ENCODE measurements around the gene PSRC1. TPM values are rescaled to one million over a fixed set of nuclear protein-coding genes. Genes with fewer than 3 reads are reported as not detected.

The PSRC1 gene
- 56.9 to 68.4 TPM (median 64.1 TPM) in 3 replicates for total RNA-seq (2021)
- Bru-seq, nascent RNA, result percentile 82 among the genes with signal in this experiment
- long read RNA-seq, experiment 1, transcript PSRC1-203 (8 exons, 1,717 nt), result major isoform, 32 of 215 reads
- long read RNA-seq, experiment 1, transcript PSRC1-204 (8 exons, 1,742 nt), result minor isoform, 26 of 215 reads
- long read RNA-seq, experiment 1, partial matches to known transcripts, result 38 of 215 reads
- long read RNA-seq, experiment 1, other reads (novel, unspliced or antisense), result 108 of 215 reads
- long read RNA-seq, experiment 2, transcript PSRC1-203 (8 exons, 1,717 nt), result major isoform, 10 of 81 reads
- long read RNA-seq, experiment 2, transcript PSRC1-204 (8 exons, 1,742 nt), result minor isoform, 7 of 81 reads
- long read RNA-seq, experiment 2, partial matches to known transcripts, result 21 of 81 reads
- long read RNA-seq, experiment 2, other reads (novel, unspliced or antisense), result 35 of 81 reads
- long read RNA-seq, experiment 3, transcript PSRC1-203 (8 exons, 1,717 nt), result minor isoform, 14 of 113 reads
- long read RNA-seq, experiment 3, transcript PSRC1-204 (8 exons, 1,742 nt), result major isoform, 23 of 113 reads
- long read RNA-seq, experiment 3, partial matches to known transcripts, result 20 of 113 reads
- long read RNA-seq, experiment 3, other reads (novel, unspliced or antisense), result 50 of 113 reads

DNA sequence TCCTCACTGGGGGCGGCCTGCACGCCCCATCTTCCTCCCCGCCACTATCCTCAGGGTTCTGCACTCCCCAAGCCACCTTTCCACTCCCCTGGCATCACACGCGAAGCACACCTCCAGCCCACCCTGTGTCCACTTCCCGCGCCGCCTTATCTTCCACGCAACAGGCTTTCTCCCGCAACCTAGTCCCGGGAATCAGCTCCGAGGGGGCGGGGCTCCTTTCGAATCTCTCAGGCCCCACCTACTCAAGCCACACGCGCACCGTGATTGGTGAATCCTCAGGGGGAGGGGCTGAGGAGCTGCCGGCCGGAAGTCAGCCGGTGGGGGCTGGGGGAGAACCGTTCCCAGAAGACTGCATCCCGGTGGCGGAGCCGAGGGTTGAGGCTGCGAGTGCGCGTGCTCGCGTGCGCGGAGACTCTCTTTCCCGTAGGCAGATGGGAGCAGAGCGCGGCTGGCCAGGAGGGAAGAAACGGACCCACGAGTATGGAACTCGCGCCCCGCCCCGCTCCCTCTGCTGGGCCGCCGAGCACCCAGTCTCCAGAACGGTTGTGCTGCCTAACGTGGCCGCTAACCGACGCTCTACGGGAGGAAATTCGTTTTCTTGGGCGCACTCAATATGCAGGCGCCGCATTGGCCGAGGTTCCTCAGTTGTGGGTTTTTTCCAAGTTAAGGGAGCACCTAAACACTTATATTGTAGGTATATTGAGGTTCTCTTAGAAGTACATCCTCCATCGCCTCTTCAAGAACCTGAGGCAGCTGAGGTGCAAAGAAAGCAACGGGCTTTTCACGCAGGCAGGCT lies at the start of gene PSRC1:
Gene PSRC1 (minus strand): TSS at position 194 of the 796 bp plus-strand sequence.
- ATAC-seq (peak; percentile 92), DNase-seq (ENCODE audit: low spot score) (peak; percentile 96)
- H3K9me3 Mint-ChIP-seq, result no peaks in the 10 kb centered on the region
- no peaks in the 10 kb centered on the region; the same call in 1 of the 2 replicates for H3K27me3 Mint-ChIP-seq (ENCODE audit: low read depth)
- H3K4me3 Mint-ChIP-seq, result peak within 1 kb of the TSS; percentile 99
- peaks cover 22% of the 10 kb centered on the region for H3K36me3 Mint-ChIP-seq
- POLR2A ChIA-PET, result interaction anchor here (0.7 to 2.6 kb wide), 9 partner anchors 14 to 115 kb away, joined by 3 to 21 read pairs (median 4); partner anchors contain the start of genes MYBPHL and SORT1
- H3K27ac Mint-ChIP-seq, result peak within 1 kb of the TSS; percentile 97
- CTCF ChIA-PET, result interaction anchor here (0.6 to 2.8 kb wide), 22 partner anchors 9 to 249 kb away, joined by 3 to 28 read pairs (median 4); partner anchors contain the start of genes MYBPHL, PSMA5, SARS1 and SORT1
- H3K4me1 Mint-ChIP-seq, result peaks cover 42% of the 10 kb centered on the region
- TF ChIP-seq, protein P1, sequence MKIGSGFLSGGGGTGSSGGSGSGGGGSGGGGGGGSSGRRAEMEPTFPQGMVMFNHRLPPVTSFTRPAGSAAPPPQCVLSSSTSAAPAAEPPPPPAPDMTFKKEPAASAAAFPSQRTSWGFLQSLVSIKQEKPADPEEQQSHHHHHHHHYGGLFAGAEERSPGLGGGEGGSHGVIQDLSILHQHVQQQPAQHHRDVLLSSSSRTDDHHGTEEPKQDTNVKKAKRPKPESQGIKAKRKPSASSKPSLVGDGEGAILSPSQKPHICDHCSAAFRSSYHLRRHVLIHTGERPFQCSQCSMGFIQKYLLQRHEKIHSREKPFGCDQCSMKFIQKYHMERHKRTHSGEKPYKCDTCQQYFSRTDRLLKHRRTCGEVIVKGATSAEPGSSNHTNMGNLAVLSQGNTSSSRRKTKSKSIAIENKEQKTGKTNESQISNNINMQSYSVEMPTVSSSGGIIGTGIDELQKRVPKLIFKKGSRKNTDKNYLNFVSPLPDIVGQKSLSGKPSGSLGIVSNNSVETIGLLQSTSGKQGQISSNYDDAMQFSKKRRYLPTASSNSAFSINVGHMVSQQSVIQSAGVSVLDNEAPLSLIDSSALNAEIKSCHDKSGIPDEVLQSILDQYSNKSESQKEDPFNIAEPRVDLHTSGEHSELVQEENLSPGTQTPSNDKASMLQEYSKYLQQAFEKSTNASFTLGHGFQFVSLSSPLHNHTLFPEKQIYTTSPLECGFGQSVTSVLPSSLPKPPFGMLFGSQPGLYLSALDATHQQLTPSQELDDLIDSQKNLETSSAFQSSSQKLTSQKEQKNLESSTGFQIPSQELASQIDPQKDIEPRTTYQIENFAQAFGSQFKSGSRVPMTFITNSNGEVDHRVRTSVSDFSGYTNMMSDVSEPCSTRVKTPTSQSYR (CRISPR knock-in tag; IDR thresholded peaks at IDR 0.05), result peak; percentile 40; the same call in 1 of the 2 replicates
- no peak for TF ChIP-seq FOXJ3 (CRISPR knock-in tag; IDR thresholded peaks at IDR 0.05; ENCODE audit: borderline replicate concordance)
- no peak for TF ChIP-seq ZBTB21 (CRISPR knock-in tag; IDR thresholded peaks at IDR 0.05; ENCODE audit: borderline replicate concordance)
- TF ChIP-seq, protein P2, sequence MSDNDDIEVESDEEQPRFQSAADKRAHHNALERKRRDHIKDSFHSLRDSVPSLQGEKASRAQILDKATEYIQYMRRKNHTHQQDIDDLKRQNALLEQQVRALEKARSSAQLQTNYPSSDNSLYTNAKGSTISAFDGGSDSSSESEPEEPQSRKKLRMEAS (CRISPR knock-in tag; IDR thresholded peaks at IDR 0.05), result peak; percentile 80
- peak; percentile 89; the same call in 1 of the 2 replicates for TF ChIP-seq ZNF232 (CRISPR knock-in tag; IDR thresholded peaks at IDR 0.05)
- TF ChIP-seq, protein P3, sequence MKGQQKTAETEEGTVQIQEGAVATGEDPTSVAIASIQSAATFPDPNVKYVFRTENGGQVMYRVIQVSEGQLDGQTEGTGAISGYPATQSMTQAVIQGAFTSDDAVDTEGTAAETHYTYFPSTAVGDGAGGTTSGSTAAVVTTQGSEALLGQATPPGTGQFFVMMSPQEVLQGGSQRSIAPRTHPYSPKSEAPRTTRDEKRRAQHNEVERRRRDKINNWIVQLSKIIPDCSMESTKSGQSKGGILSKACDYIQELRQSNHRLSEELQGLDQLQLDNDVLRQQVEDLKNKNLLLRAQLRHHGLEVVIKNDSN (CRISPR knock-in tag; IDR thresholded peaks at IDR 0.05), result no peak
- TF ChIP-seq IRF2 (CRISPR knock-in tag; IDR thresholded peaks at IDR 0.05; ENCODE audit: borderline replicate concordance, low read depth), result no peak
- TF ChIP-seq, protein P4, sequence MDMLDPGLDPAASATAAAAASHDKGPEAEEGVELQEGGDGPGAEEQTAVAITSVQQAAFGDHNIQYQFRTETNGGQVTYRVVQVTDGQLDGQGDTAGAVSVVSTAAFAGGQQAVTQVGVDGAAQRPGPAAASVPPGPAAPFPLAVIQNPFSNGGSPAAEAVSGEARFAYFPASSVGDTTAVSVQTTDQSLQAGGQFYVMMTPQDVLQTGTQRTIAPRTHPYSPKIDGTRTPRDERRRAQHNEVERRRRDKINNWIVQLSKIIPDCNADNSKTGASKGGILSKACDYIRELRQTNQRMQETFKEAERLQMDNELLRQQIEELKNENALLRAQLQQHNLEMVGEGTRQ (CRISPR knock-in tag; IDR thresholded peaks at IDR 0.05), result no peak
- TF ChIP-seq GABPB1 (CRISPR knock-in tag; IDR thresholded peaks at IDR 0.05), result peak; percentile 71
- no peak for TF ChIP-seq CTCF (IDR thresholded peaks at IDR 0.05)
- peak; percentile 95 for TF ChIP-seq SP1 (CRISPR knock-in tag; conservative IDR thresholded peaks at IDR 0.05)
- 0 out of 2 replicates have a peak, but pooled peaks have one; percentile 42 for TF ChIP-seq CREM (CRISPR knock-in tag; IDR thresholded peaks at IDR 0.05)
- no peak for TF ChIP-seq TEAD4 (CRISPR knock-in tag; IDR thresholded peaks at IDR 0.05)
- TF ChIP-seq NFYB (CRISPR knock-in tag; conservative IDR thresholded peaks at IDR 0.05; ENCODE audit: low read depth), result peak; percentile 53; the same call in 1 of the 2 replicates
- TF ChIP-seq NFE2L1 (CRISPR knock-in tag; IDR thresholded peaks at IDR 0.05), result peak; percentile 69
- TF ChIP-seq ZNF423 (CRISPR knock-in tag; IDR thresholded peaks at IDR 0.05), result no peak
- no peak for TF ChIP-seq ATF2 (CRISPR knock-in tag; IDR thresholded peaks at IDR 0.05; ENCODE audit: borderline replicate concordance, low read depth)
- peak; percentile 88 for TF ChIP-seq HMGXB4 (CRISPR knock-in tag; IDR thresholded peaks at IDR 0.05)
- TF ChIP-seq, protein P5, sequence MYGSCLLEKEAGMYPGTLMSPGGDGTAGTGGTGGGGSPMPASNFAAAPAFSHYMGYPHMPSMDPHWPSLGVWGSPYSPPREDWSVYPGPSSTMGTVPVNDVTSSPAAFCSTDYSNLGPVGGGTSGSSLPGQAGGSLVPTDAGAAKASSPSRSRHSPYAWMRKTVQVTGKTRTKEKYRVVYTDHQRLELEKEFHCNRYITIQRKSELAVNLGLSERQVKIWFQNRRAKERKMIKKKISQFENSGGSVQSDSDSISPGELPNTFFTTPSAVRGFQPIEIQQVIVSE (CRISPR knock-in tag; IDR thresholded peaks at IDR 0.05; ENCODE audit: borderline replicate concordance), result no peak
- no peak for TF ChIP-seq RORB (CRISPR knock-in tag; IDR thresholded peaks at IDR 0.05)
- TF ChIP-seq JUN (CRISPR knock-in tag; IDR thresholded peaks at IDR 0.05), result no peak
- no peak for TF ChIP-seq ZNF121 (CRISPR knock-in tag; IDR thresholded peaks at IDR 0.05)
